Activated CD8-positive, alpha-beta T cell treated with anti-CD3 and anti-CD28 coated beads, Interleukin-2, amount 10 ng/mL, durations not matched to agents 7 days and 5 days (primary cell): ENCODE measurements around the gene IL10. TPM values are rescaled to one million over a fixed set of nuclear protein-coding genes. Genes with fewer than 3 reads are reported as not detected.
A peak's percentile ranks its signal among the peaks of the same experiment; 100 is the strongest.

Experiments
- ATAC-seq: fragments of 150-1000 bp; cut with Tn5 transposase; one replicate; pipeline ENCODE4 v1.10.0; 2021; ENCODE audit warnings: moderate library complexity
- CTCF ChIA-PET: fragments of 350-600 bp; sonication (Branson Sonifier 250); formaldehyde crosslinking; loops from one replicate; lab custom pipeline; 2021; ENCODE audit warnings: antibody characterized with exemption; lab: Charles Lee
- POLR2A ChIA-PET: fragments of 350-600 bp; sonication (Branson Sonifier 250); formaldehyde crosslinking; loops from one replicate; lab custom pipeline; 2021; ENCODE audit warnings: antibody characterized with exemption; lab: Charles Lee
- DNase-seq: peaks from one replicate; pipeline ENCODE4 v3.0.0-alpha.2; 2020
- H3K27ac Mint-ChIP-seq: one replicate; pipeline ENCODE4 v1.8.0; 2021; ENCODE audit warnings: mild to moderate bottlenecking, mixed read lengths
- H3K27me3 Mint-ChIP-seq: one replicate; pipeline ENCODE4 v1.8.0; 2021; ENCODE audit warnings: low read depth, mixed read lengths
- H3K36me3 Mint-ChIP-seq: one replicate; pipeline ENCODE4 v1.8.0; 2021; ENCODE audit warnings: low read depth, mixed read lengths
- H3K4me1 Mint-ChIP-seq: one replicate; pipeline ENCODE4 v1.8.0; 2021; ENCODE audit warnings: low read depth, mixed read lengths
- H3K4me3 Mint-ChIP-seq: one replicate; pipeline ENCODE4 v1.8.0; 2021; ENCODE audit warnings: mild to moderate bottlenecking, mixed read lengths
- H3K9me3 Mint-ChIP-seq: one replicate; pipeline ENCODE4 v1.8.0; 2022; ENCODE audit warnings: mixed read lengths; ENCODE audit not compliant: insufficient read depth
- total RNA-seq, 2 experiments: library from RNA; stranded (reverse); gene quantifications; one replicate each; pipeline ENCODE4 v1.2.3, GENCODE V29; 2021

Gene IL10
- total RNA-seq, 2 experiments from 2014 or later = 0.32 TPM; not detected in 1

DNA sequence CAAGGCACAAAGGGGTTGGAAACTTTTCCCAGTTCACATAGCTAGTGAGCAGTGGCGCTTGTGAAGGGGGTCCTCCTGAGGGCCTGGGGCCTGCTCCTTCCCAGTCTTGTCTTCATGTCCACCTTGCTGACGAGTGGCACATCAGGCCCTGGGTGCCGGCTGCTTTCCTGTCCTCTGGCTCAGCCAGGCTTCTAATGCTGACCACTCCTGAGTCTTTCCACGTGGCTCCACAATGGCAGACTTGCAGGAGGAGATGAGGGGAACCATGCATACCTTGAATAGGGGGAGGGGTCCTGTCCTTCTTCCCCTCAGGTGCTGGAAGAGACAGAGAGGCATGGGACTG is 48.9 kb downstream of the IL10 start:
- POLR2A ChIA-PET = no interaction called here
- Mint-ChIP-seq H3K36me3 (peaks cover 3% of the 10 kb centered on the region), H3K9me3 (no peaks in the 10 kb centered on the region), H3K4me1 (peaks cover 51% of the 10 kb centered on the region), H3K27ac (no peak overlapping the region), H3K4me3 (no peak overlapping the region), H3K27me3 (no peaks in the 10 kb centered on the region)
- ATAC-seq (no peak), DNase-seq (no peak)
- CTCF ChIA-PET = interaction anchor here (0.7 to 18.6 kb wide), 7 partner anchors 12 to 258 kb away, joined by 3 to 724 read pairs (median 12); no protein-coding TSS in a partner anchor

DNA sequence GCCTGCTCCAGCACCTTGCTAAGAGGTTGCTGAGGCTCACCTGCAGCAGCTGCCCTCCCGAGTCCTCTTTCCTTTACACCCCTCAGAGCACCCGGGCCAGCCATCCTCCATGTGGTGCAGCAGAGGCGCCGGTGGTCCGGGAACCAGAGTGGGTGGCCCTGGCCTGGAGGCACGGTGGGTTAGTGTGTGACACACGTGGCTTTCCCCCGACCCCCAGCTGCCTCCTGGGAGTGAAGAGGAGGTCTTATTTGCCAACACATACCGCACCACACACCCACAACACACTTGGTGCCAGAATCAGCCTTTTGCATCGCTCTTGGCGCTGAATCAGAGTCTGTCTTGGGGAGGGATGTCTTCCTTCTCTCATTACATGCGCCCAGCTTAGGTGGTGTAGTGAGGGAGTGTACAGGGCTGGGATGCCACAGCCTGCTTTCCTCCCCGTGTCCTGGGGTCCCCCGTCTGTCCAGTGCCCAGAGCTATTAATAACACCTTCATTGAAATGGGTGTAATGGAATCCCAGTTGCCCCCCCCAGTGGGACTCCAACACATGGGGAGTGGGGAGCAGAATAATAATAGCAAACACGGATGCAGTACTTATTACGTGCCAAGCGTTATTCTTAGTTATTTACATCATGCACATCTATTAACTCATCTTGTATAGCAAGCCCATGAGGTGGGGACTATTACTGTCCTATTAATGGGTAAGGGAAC is 49.4 kb downstream of the IL10 start:
- H3K27ac Mint-ChIP-seq = no peak overlapping the region
- CTCF ChIA-PET = interaction anchor here (0.7 to 18.6 kb wide), 7 partner anchors 11 to 189 kb away, joined by 3 to 724 read pairs (median 10); no protein-coding TSS in a partner anchor
- POLR2A ChIA-PET = no interaction called here

DNA sequence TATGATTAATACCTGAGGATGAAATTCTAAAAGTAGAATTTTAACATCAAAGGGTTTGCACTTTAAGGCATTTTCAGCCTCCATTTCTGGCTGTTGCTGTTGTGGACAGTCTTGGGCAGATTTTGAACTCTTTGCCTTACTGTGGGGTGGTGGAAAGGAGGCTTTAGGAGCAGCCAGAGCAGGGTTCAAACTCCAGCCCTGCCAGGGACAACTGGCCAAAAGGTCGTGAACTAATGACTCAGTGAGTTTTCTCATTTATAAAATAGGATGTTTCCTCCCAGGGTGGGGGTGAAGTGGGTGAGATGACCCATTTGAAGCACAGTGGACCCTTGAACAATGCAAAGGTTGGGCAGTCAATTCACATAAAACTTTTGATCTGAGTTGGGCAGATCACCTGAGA is 50.8 kb downstream of the IL10 start:
- Mint-ChIP-seq H3K9me3 (no peaks in the 10 kb centered on the region), H3K27ac (no peak overlapping the region)

More for the DNA sequence above, 49.4 kb downstream of the IL10 start:
- no peak overlapping the region for H3K4me3 Mint-ChIP-seq
- DNase-seq (no peak), ATAC-seq (no peak)
- H3K4me1 Mint-ChIP-seq = peaks cover 49% of the 10 kb centered on the region
- no peaks in the 10 kb centered on the region for H3K27me3 Mint-ChIP-seq
- H3K36me3 Mint-ChIP-seq = no peaks in the 10 kb centered on the region
- H3K9me3 Mint-ChIP-seq = no peaks in the 10 kb centered on the region

DNA sequence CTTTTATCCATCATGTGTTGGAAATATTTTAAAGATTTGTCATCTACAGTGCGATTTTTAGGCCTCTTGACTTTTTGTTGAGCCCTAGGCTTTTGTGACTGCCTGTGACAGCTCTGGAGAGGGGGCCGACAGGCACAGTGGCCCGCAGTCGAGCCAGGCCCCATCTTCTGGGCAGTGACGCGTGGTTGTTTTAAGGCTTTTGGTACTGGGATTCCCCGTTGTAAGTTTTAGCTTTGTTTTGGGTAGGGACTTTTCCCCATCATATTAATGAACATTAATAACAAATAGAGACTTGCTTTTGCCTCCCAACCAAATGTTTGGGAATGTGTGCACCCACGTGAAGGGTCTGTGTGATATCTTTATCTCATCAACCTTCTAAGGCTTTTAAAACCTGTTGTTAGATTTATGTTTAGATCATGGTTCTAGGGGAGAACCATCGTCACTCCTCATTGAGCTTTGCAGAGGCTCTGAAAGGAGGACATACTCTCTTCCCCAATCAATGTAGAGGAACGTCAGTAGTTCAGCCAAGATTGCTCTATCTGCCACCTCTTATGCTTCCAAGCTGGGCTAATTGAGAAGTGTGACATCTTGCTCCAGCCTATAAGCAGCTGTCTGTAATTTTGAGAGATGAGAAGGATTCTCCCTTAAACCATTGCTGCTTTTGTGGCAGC is 53.0 kb downstream of the IL10 start:
- no peak overlapping the region for H3K27ac Mint-ChIP-seq
- no peak overlapping the region for H3K4me3 Mint-ChIP-seq
- H3K9me3 Mint-ChIP-seq = no peaks in the 10 kb centered on the region
- no peaks in the 10 kb centered on the region for H3K27me3 Mint-ChIP-seq
- DNase-seq = no peak
- POLR2A ChIA-PET = interaction anchor here (0.7 to 1.5 kb wide), 2 partner anchors 15 to 63 kb away, joined by 3 to 5 read pairs; no protein-coding TSS in a partner anchor
- H3K36me3 Mint-ChIP-seq = no peaks in the 10 kb centered on the region
- no peak for ATAC-seq
- peaks cover 57% of the 10 kb centered on the region for H3K4me1 Mint-ChIP-seq
- CTCF ChIA-PET = interaction anchor here (1.0 to 8.7 kb wide), 13 partner anchors 7 to 202 kb away, joined by 3 to 107 read pairs (median 5); partner anchors contain the start of gene FCMR

More for the DNA sequence above, 50.8 kb downstream of the IL10 start:
- no peak for DNase-seq
- POLR2A ChIA-PET = no interaction called here
- no peak for ATAC-seq
- H3K4me3 Mint-ChIP-seq = no peak overlapping the region
- CTCF ChIA-PET = interaction anchor here (0.6 to 18.6 kb wide), 5 partner anchors 14 to 692 kb away, joined by 3 to 724 read pairs (median 26); no protein-coding TSS in a partner anchor
- peaks cover 56% of the 10 kb centered on the region for H3K4me1 Mint-ChIP-seq
- no peaks in the 10 kb centered on the region for H3K36me3 Mint-ChIP-seq
- H3K27me3 Mint-ChIP-seq = no peaks in the 10 kb centered on the region

DNA sequence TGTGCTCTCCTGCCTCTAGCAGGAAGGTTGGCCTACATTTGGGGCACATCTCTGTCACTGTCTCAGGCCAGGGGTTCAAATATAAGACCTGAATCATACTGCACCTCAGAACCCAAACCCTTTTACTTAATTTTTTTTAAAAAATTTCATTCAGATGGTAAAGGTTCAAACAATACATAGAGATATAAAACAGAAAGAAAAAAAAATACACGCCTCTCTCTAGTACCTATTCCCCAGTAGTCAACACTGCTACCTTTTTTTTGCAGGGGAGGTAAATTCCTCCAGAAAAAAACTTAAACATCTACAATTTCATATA is 54.7 kb downstream of the IL10 start:
- Mint-ChIP-seq H3K4me1 (peaks cover 63% of the 10 kb centered on the region), H3K36me3 (peaks cover 2% of the 10 kb centered on the region), H3K27me3 (no peaks in the 10 kb centered on the region), H3K4me3 (peak overlapping the region; percentile 26), H3K9me3 (no peaks in the 10 kb centered on the region), H3K27ac (peak overlapping the region; percentile 75)
- ATAC-seq = no peak
- ChIA-PET CTCF (interaction anchor here (4.0 to 5.9 kb wide), 3 partner anchors 8 to 195 kb away, joined by 26 to 60 read pairs (median 27); no protein-coding TSS in a partner anchor), POLR2A (interaction anchor here (1.4 kb wide), 1 partner anchor 13 kb away, joined by 3 read pairs; no protein-coding TSS in a partner anchor)
- DNase-seq = no peak

Other genes with a start within 250 kb of the IL10 start
- 10 to 100 TPM; 41.6 to 45.1 TPM for gene EIF2D, start 160.0 kb downstream of the IL10 start, total RNA-seq
- gene DYRK3, start 137.0 kb downstream of the IL10 start, total RNA-seq = 1 to 10 TPM; 5.3 to 5.9 TPM
- gene MAPKAPK2, start 87.6 kb downstream of the IL10 start, total RNA-seq = 10 to 100 TPM; 59.0 to 61.3 TPM
- not detected for gene IL19, start 1.7 kb downstream of the IL10 start, total RNA-seq
- not detected for gene IL20, start 93.1 kb upstream of the IL10 start, total RNA-seq
- gene IL24, start 124.9 kb upstream of the IL10 start, total RNA-seq = not detected
- gene FCMR, start 149.4 kb upstream of the IL10 start, total RNA-seq = 10 to 100 TPM; 51.5 to 56.8 TPM
- gene PIGR, start 174.0 kb upstream of the IL10 start, total RNA-seq = not detected
- gene FCAMR, start 198.0 kb upstream of the IL10 start, total RNA-seq = not detected